ENCODE measurements around the gene EGFL7. TPM values are rescaled to one million over a fixed set of nuclear protein-coding genes. Genes with fewer than 3 reads are reported as not detected.

The EGFL7 gene
- total and polyA plus RNA-seq, 2 of the 13 experiments (the other 11 are each of a cell fraction or from before 2014, with no cell fraction given): 0.20 to 5.1 TPM

GRCh38 chr9:136709454-136710109 is 46.9 kb downstream of the EGFL7 start (continued):
- no peak for TF ChIP-seq ZNF3 (CRISPR knock-in tag; IDR thresholded peaks at IDR 0.05)
- no peak for TF ChIP-seq IRX3 (CRISPR knock-in tag; IDR thresholded peaks at IDR 0.05; ENCODE audit: borderline replicate concordance, low read depth)
- TF ChIP-seq ZBTB3 (CRISPR knock-in tag; IDR thresholded peaks at IDR 0.05; ENCODE audit: borderline replicate concordance, low read depth): no peak
- peak; percentile 44; the same call in 1 of the 2 replicates for TF ChIP-seq ZNF687 (CRISPR knock-in tag; IDR thresholded peaks at IDR 0.05)
- no peak for TF ChIP-seq HNF4A (CRISPR knock-in tag; IDR thresholded peaks at IDR 0.05)
- TF ChIP-seq ZBTB25 (CRISPR knock-in tag; IDR thresholded peaks at IDR 0.05): no peak
- TF ChIP-seq THAP9 (CRISPR knock-in tag; IDR thresholded peaks at IDR 0.05; ENCODE audit: borderline replicate concordance): no peak
- TF ChIP-seq NBN (conservative IDR thresholded peaks at IDR 0.05): no peak
- TF ChIP-seq ZNF205 (CRISPR knock-in tag; IDR thresholded peaks at IDR 0.05): no peak
- TF ChIP-seq, protein P1, sequence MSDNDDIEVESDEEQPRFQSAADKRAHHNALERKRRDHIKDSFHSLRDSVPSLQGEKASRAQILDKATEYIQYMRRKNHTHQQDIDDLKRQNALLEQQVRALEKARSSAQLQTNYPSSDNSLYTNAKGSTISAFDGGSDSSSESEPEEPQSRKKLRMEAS (IDR thresholded peaks at IDR 0.05): no peak
- TF ChIP-seq ZNF839 (CRISPR knock-in tag; IDR thresholded peaks at IDR 0.05; ENCODE audit: borderline replicate concordance): no peak
- peak; percentile 39; the same call in 1 of the 2 replicates for TF ChIP-seq ZFX (CRISPR knock-in tag; IDR thresholded peaks at IDR 0.05; ENCODE audit: low read depth)
- TF ChIP-seq GFI1 (CRISPR knock-in tag; IDR thresholded peaks at IDR 0.05; ENCODE audit: borderline replicate concordance): no peak
- no peak for TF ChIP-seq ATM (IDR thresholded peaks at IDR 0.05; ENCODE audit: borderline replicate concordance)
- no peak for TF ChIP-seq KMT2A (CRISPR knock-in tag; IDR thresholded peaks at IDR 0.05)
- no peak for TF ChIP-seq ZNF224 (CRISPR knock-in tag; IDR thresholded peaks at IDR 0.05)

All from HepG2 (cell line).